Measurements from ENCODE around the gene REM2.

- TF ChIP-seq POLR2AphosphoS5 (IDR thresholded peaks at IDR 0.05; ENCODE audit: borderline replicate concordance, low read depth, low read length) (no peak), EZH2 (IDR thresholded peaks at IDR 0.05) (no peak), FOXP2 (optimal IDR thresholded peaks at IDR 0.05; ENCODE audit: control extremely low read depth, extremely low read length, insufficient read depth) (no peak)
Observed at GRCh38 chr14:22842211-22843122, 40.6 kb upstream of the REM2 start.

Data from SK-N-MC (cell line).